ACHN (cell line): ENCODE data around the gene LRRC10B.
"Not testable (repeated sequence)": the region's sequence is repeated elsewhere in the genome, so short reads cannot be mapped to it uniquely, and the experiment has no call there.

Source experiments
- DNase-seq: peaks from one replicate; pipeline ENCODE4 v3.0.0-alpha.2; 2015
- in situ Hi-C: cut with HindIII; loops from 2 replicates; pipeline ENCODE4 v1.10.0; 2017; ENCODE audit warnings: low sequenced_read_pairs, low pct_ligation_motif_present, low pct_unique_long_range_greater_than_20kb

The LRRC10B gene

DNA sequence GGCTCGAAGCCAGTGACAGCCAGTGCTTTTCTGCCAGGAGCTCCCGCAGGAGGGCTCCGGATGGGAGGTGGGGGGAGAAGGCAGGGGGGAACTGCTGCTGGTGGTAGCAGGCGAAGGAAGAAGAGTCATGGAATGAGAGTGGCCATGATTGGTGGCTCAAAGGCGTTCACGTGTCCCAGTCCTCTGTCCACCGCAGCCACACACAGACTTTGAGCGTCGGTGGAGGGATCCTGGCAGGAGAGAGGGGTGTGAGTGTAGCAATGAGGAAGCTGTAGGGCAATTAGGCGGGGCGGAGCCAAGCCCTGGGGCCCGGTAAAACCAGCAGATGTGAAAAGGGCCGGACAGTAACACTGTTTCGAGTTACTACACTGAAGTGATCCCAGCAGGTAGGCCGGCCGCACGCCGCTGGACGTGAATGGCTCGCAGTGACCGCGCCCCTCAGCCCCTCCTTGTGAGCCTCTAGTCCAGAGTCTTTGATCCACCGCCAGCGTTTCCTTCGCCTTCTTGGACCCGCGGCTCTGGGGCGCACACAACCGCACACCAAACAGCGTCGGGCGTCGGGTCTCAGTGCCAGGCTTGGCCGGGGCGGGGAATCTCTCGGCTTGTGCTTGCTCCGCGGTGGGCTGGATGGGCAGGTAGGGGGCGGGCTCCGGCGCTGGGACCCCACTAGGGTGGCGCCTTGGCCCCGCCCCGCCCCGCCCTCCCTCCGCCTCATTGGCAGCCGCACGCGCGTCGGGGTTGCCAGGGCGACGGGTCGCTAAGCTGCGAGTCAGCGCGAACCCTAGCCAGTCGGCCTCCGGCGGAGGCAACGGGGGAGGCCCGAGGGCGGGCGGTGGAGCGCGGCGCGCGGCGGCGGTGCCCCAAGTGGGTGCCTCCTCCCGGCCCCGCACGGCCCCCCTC, at the start of gene LRRC10B:
TSS of gene LRRC10B (plus strand) at position 788 of the 900 bp plus-strand sequence. CDS start 250 bp downstream, outside the sequence.
- in situ Hi-C loops: no loop called here
- DNase-seq: no peak

DNA sequence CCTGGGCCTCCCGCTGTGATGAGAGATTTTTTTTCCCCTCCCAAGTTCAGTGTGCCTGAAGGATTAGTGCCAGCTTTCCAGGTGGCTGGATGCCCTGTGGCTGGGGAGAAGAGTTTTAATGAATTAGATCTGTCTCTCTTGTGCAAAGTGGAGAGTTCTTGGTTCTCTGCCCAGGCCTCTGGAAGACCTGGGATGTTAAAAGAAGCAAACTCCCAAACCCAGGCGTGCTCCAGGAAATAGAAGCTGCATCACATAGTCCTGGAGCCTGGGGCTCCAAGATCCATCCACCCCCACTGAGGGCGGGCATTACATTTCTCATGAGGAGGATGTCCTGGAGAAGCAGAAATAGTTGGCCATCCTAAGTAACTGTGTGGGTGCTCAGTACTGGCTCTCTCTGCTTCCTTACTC, 48.1 kb upstream of the LRRC10B start:
- in situ Hi-C loops: no loop called here
- DNase-seq: no peak

DNA sequence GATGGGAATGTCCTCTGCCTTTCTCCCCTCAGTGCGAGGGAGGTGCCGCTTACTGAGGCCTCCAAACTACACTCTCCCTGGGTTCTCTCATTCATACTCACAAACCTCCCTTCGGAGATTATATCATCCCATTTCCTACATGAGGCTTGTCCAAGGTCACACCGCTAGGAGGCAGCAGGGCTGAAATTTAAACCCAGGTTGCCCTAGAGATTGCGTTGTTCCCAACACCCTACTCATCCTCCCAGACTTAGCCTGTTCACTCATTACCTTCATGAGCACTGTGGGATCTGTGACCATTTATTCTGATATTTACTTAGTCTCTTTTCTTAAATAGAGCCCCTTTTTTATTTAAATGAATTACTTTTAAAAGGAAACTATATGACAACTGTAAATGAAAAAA, 47.6 kb upstream of the LRRC10B start:
- in situ Hi-C loops: no loop called here
- DNase-seq: no peak

DNA sequence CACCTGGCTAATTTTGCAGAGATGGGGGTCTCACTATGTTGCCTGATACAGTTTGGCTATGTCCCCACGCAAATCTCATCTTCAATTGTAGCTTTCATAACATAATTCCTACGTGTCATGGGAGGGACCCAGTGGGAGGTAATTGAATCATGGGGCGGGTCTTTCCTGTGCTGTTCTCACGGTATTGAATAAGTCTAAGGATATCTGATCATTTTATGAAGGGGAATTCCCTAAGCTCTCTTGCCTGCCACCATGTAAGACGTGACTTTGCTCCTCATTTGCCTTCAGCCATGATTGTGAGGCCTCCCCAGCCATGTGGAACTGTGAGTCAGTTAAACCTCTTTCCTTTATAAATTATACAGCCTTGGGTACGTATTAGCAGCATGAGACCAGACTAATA, 40.9 kb upstream of the LRRC10B start:
- in situ Hi-C loops, DNase-seq: not testable (repeated sequence)

DNA sequence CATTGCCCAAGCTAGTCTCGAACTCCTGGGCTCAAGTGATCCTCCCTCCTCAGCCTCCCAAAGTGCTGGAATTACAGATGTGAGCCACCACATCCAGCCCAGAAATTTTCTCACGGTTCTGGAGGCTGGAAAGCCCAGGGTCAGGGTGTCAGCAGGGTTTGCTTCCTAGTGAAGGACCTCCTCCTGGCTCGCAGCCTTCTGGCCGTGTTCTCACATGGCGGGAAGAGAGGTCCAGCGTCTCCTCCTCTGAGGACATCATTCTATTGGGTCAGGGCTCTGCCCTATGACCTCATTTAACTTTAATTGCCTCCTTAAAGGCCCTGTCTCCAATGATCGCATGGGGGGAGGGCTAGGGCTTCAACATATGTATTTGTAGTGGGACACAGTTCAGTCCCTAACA, 40.5 kb upstream of the LRRC10B start:
- no peak for DNase-seq
- in situ Hi-C loops: no loop called here

DNA sequence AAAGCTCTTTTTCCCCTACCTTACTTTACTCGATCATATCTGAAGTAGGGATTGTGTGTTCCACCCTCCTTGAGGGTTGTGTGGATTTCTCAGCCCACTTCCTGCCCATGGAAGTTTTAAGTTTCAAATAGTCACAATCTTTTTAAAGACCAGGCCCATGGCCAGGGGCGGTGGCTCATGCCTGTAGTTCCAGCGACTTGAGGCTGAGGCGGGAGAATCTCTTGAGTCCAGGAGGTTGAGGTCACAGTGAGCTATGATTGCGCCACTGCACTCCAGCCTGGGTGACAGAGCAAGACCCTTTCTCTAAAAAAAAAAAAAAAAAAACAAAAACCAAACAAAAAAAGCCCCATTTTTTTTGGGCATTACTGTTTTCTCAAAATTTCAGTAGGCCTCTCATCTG, 36.3 kb upstream of the LRRC10B start:
- no peak for DNase-seq
- in situ Hi-C loops: no loop called here

DNA sequence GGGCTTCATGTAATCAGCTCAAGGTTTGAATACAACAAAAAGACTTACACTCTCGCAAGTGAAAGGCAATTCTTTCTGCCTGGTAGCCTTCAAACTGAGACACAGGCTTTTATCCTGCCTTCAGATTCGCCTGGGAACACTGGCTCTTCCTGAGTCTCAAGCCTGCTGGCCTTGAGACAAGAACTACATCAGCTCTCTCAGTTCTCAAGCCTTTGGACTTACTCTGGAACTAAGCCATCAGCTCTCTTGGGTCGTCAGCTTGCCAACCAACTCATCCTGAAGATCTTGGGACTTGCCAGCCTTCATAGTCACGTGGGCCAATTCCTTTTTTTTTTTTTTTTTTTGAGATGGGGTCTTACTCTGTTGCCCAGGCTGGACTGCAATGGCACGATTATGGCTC, 35.7 kb upstream of the LRRC10B start:
- no peak for DNase-seq
- in situ Hi-C loops: no loop called here

DNA sequence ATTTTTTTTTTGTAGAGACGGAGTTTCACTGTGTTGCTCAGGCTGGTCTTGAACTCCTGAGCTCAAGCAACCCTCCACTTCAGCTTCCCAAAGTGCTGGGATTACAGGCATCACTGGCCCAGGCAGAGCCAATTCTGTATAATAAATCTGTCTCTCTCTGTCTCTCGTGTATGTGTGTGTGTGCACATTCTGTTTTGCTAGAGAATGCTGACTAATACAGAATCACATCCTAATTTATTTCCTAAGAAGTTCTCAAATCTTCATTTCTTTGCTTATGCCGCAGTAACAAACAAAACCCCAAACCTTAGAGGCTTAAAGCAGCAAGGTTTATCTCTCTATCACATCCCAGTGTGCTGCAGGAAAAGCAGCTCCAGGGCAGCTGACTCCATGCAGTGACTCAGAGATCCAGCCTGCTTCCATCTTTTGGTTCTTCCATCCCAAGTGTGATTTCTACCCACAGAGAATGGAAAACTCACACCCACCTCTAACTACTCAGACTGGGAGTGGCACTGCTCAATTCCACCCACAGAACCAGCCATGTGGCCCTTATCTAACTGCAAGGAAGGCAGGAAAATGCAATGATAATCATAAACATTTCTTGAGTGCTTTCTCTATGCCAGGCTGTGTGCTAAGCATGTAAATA, 35.1 kb upstream of the LRRC10B start:
- no peak for DNase-seq
- in situ Hi-C loops: no loop called here

DNA sequence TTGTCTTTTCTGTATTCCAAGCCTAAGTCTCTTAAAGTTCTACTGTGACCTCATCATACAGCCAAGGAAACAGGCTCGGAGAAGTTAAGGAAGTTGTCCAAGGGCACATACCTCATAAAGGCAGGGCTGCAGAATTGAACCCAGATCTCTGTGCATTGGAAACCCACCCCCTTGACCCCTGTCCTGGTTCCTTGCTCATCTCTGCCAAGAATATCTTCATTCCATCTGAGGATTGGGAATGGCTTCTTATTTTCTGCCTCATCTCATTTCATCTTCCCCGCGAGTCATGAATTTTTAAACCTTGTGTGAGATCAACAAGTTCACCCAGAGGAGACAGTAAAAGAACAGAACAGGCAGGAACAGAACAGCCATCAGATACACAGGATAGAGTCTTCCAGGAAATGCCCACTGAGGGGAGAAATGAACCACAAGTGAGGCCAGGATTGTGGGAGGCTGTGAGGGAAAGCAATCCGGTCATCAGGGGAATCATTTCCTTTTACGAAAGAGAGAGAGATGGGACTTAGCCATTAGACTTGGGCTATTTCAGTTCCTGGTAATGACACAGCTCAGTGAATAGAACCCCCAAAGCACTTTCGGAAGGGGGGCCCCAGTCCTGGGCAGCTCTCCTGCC, 34.4 kb upstream of the LRRC10B start:
- no peak for DNase-seq
- in situ Hi-C loops: no loop called here

DNA sequence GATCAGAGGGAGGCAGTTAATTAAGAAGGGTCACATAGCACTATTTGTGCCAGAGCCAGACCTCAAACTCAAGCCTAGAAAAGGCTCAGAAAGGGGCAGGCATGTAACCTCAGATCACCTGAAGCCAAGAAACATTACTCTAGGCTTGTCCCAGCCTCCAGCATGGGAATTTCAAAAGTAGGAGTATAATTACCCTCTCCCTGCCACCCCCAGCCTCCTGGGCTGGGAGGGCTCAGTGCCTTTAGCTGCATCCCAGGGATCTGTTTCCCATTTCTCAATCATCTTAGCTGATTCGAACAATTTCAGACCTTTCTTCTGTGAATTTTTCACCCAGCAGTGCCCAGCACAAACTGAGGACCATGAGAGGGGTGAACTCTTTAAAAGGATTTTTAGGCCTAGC, 33.1 kb upstream of the LRRC10B start:
- in situ Hi-C loops: no loop called here
- no peak for DNase-seq

DNA sequence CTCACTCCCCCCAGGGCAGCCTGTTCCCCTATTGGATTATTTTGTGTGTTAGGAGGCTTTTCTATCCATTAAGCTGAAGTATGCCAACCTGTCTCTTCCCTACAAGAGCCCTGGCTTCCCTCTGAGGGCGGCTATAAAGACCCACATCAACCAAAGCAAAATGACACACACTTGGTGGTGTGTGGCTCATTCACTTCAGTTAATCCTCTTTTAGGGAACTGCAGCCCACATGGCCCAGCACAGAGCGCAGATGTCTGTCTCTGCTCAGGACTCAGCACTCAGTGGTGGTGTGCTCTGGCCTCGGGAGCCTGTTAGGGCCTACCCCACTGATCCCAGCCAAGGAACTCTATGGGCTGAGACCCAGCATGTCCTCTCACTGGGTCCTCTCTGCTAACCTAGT, 32.2 kb upstream of the LRRC10B start:
- no peak for DNase-seq
- in situ Hi-C loops: no loop called here

DNA sequence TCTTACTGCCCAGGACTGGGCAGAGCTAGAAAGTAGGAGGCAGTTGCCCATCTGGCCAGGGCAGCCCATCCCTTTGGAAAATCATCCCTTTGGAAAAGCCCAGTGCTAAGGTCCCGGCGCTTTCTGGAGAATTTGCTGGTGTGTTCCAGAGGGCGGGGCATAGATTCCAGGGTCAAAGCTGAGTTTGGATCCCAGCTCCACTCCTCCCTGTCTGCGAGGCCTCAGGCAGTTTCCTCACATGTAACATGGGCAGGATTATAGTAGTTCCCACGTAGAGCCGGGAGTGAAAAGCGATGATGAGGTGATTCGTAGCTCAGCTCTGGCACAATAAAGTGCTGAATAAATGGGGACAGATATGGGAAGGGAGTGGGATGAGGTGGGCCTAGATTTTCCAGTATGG, 31.4 kb upstream of the LRRC10B start:
- in situ Hi-C loops: no loop called here
- no peak for DNase-seq

DNA sequence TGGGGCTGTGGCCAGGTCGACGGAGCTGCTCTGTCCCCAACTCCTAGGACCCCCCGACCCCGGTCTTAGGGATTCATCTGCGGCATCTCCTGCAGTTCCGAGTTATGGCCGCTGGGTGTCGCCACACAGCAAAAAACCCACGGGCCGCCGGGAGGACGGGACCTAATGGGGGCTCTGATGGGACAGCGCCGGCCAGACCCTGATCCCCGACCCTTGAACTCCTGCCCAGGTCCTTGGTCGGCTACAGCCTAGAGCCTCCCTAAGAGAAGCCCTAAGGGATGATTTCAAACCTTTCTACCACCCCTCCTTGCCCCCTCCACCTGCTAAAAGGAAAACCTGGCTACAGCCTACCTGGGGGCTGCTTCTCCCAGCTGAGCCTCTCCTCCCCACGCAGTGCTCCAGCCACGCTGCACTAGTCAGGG, 30.8 kb upstream of the LRRC10B start:
- peak; percentile 10 for DNase-seq
- in situ Hi-C loops: no loop called here

DNA sequence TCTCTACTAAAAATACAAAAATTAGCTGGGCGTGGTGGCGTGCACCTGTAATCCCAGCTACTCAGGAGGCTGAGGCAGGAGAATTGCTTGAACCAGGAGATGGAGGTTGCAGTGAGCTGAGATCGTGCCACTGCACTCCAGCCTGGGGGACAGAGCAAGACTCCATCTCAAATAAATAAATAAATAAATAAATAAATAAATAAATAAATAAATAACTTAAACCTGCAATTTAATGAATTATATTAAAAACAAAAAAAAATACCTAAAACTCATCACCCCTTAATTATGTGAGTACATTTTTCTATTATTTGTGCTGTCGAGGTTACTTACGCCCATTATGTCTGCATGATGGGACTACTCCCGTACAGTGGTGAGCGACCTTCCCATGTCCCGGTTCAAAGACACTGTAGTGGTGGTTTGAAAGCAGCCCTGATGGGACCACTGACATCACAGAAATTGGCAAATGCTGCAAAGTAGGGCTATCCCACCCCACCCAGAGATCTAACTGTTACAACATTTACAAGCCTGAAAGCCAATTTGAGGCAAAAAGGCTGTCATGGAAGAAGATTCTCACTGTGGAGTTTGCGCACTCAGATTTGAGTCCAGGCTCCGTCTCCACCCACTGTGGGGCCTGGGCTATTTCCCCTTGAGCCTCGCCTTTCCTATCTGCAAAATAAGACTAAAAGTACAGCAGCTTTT, 29.0 kb upstream of the LRRC10B start:
- in situ Hi-C loops, DNase-seq: not testable (repeated sequence)

DNA sequence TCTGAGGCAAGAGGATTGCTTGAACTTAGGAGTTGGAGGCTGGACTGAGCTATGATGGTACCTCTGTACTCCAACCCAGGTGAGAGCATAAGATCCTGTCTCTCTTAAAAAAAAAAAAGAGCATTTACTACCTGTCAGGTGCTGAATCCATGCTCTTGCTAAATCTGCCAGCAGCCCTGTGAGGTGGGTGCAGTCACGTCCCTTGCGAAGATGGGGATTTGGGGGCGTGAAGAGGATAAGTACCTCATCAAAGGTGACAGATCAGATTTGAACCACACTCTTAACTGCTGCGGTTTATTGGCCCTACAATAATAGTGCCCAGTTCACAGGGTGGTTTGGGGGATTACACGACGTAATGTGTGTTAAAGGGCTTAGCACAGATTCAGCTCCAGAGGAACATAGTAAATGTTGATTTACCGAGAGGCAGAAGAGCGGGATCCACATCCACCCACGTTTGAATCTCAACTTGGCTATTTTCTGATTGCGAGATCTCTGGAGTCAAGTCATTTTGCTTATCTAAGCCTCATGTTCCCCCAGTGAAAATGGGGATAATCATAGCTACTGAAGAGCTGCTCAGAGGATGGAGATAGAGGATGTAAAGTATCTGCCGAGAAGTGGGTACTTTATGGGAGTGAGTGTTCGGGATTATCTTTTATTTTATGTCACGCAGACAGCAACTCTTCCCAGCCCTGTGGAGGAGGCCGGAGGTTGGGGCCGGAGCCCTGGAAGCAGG, 28.1 kb upstream of the LRRC10B start:
- in situ Hi-C loops: no loop called here
- no peak for DNase-seq

DNA sequence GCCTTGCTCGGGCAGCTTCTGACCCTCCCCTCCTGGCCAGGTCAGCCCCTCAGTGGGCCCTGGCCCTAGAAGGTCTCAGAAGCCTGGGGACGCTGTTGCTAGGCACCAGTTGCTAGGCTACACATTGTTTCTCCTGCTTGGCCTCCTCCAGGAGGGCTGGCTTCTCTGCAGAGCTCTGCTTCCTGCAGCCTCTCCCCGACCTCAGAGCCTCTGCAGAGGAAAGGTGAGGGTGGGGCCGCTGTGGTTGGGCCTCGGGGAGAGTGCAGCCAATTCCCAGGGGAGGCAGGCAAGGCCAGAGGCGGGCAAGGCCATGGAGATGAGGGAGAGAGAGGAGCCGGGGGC, 27.6 kb upstream of the LRRC10B start:
- in situ Hi-C loops: no loop called here
- DNase-seq: no peak

DNA sequence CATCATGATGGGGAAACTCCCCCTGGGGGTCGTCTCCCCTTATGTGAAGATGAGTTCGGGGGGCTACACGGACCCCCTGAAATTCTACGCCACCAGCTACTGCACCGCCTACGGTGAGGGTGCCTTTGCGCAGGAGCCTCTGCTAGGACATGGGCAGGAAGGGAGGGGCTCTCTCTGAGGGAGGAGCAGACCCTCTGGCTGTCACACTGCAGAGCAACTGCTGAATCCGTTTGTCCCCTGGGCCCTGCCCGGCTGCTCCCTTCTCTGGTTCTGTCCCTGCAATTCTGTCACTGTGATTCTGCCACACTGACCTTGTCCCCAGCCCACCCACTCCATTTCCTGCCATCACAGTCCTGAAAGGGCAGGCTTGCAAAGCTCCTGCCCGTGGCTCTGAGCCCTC, 26.7 kb upstream of the LRRC10B start:
- in situ Hi-C loops: no loop called here
- no peak for DNase-seq

DNA sequence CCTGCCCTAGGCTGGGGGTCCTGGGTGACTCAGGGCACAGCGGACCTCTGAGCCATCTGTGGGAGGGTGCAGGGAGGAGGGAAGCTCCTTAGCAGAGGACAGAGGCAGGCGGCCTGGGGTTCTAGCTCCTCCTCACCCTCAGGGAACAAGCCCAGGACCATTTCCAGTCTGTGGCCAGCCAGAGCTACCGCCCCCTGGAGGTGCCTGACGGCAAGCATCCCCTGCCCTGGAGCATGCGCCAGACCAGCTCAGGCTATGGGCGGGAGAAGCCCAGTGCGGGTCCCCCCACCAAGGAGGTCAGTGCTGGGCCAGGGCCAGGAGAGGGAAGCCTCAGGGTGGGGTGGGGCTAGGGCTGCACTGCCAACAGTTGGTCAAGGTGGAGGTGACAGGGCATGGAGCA, 26.0 kb upstream of the LRRC10B start:
- in situ Hi-C loops: no loop called here
- no peak for DNase-seq
